Lower leg skin (tissue), 3 donors: ENCODE results near the gene CDC42BPG.

ENCODE experiments used
- CTCF ChIP-seq, 3 donors: fragments of 450-650 bp; IDR thresholded peaks; one replicate each; pipeline ENCODE4 v1.5.1; 2016; ENCODE audit warnings: antibody characterized with exemption in 3 of 3, mild to moderate bottlenecking in 3 of 3, moderate library complexity in 2 of 3
- POLR2A ChIP-seq, 2 donors: fragments of 450-650 bp; IDR thresholded peaks; one replicate each; pipeline ENCODE4 v1.6.1; 2016 to 2017; ENCODE audit warnings: antibody characterized with exemption in 2 of 2, mild to moderate bottlenecking in 1 of 2, moderate library complexity in 1 of 2

DNA sequence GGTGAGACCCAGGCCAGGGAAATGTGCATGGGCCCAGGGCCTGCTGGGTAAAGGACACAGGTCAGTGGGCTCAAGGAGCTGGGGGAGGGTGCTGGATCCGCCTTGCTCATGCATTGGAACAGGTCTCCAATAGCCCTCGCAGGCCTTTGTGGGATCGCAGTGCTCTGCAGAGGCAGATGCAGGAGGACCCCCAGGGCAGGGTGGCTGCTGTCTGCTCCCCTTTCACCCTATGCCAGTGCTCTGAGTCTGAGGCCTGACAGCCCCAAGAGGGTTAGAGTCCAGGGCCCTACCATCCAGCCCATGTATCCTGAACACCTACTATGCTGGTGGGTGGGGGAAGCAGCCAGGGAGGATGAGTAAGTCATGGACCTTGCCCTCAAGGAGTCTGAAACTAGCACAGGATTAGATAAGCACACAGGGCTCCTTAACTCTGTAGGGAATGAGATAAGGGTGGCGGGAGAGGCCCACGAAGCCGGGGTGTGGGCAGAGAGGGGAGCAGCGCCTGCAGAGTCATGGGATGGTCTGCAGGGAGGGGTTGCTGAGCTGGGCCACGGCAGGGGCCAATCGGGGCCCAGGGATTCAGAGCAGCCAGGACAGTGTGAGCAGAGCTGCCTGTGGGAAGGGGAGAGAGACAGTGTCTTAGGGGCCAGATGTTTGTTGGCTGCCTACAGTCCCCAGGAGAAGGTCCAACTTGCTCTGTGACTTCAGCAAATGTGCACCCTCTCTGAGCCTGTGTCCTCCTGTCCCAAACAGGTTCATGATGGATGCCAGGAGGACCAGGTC, 44.5 kb upstream of the CDC42BPG start:
- no peak for TF ChIP-seq CTCF (IDR thresholded peaks at IDR 0.05)
- TF ChIP-seq POLR2A (IDR thresholded peaks at IDR 0.05), result no peak
